NB4 (cell line): ENCODE results near the gene EPS8L1.

Source experiments
- DNase-seq: peaks from one replicate; pipeline ENCODE4 v3.0.0; 2010; ENCODE audit warnings: low read depth
- H3K4me3 ChIP-seq: one replicate; pipeline ENCODE4 v1.5.1; 2011; ENCODE audit warnings: mild to moderate bottlenecking, low read depth, low read length, moderate library complexity
- MYC ChIP-seq: IDR thresholded peaks from 2 replicates; pipeline ENCODE4 v1.6.1; 2011; ENCODE audit warnings: low read depth, low read length
- POLR2A ChIP-seq: IDR thresholded peaks from 2 replicates; pipeline ENCODE4 v1.6.1; 2011; ENCODE audit warnings: mild to moderate bottlenecking; ENCODE audit not compliant: insufficient read length; ENCODE audit errors: extremely low read depth
- TF ChIP-seq, protein P1 (sequence below): IDR thresholded peaks from one replicate; pipeline ENCODE4 v1.5.1; 2012; ENCODE audit warnings: low read depth, low read length
- TF ChIP-seq, protein P2 (sequence below): IDR thresholded peaks from 2 replicates; pipeline ENCODE4 v1.6.1; 2011; ENCODE audit warnings: low read depth, low read length

The EPS8L1 gene

DNA sequence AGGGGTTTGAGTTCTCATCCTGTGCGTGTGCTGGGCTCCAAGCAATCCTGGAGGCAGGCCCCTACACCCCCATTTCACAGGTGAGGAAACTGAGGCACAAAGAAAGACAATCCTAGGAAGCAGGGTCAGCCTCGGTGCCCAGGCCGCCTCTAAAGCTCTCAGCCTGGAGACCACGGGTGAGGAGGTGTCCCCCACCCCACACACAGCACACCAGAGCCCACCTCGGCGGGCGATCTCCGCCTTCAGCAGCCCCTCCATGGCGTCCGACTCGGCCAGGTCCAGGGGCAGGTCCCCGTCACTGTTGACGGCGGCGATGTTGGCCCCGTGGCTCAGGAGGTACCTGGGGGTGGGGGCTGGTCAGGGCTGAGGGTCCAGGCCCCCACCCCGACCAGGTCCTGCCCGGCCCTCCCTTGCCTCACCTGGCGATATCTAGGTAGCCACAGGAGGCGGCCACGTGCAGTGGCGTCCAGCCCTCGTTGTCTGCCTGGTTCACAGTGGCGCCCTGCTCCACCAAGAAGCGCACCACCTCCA, 36.6 kb downstream of the EPS8L1 start:
- no peak overlapping the region for H3K4me3 ChIP-seq
- TF ChIP-seq, protein P1, sequence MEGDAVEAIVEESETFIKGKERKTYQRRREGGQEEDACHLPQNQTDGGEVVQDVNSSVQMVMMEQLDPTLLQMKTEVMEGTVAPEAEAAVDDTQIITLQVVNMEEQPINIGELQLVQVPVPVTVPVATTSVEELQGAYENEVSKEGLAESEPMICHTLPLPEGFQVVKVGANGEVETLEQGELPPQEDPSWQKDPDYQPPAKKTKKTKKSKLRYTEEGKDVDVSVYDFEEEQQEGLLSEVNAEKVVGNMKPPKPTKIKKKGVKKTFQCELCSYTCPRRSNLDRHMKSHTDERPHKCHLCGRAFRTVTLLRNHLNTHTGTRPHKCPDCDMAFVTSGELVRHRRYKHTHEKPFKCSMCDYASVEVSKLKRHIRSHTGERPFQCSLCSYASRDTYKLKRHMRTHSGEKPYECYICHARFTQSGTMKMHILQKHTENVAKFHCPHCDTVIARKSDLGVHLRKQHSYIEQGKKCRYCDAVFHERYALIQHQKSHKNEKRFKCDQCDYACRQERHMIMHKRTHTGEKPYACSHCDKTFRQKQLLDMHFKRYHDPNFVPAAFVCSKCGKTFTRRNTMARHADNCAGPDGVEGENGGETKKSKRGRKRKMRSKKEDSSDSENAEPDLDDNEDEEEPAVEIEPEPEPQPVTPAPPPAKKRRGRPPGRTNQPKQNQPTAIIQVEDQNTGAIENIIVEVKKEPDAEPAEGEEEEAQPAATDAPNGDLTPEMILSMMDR = no peak
- no peak for TF ChIP-seq POLR2A
- TF ChIP-seq, protein P2, sequence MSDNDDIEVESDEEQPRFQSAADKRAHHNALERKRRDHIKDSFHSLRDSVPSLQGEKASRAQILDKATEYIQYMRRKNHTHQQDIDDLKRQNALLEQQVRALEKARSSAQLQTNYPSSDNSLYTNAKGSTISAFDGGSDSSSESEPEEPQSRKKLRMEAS = no peak
- TF ChIP-seq MYC = no peak
- DNase-seq = no peak

DNA sequence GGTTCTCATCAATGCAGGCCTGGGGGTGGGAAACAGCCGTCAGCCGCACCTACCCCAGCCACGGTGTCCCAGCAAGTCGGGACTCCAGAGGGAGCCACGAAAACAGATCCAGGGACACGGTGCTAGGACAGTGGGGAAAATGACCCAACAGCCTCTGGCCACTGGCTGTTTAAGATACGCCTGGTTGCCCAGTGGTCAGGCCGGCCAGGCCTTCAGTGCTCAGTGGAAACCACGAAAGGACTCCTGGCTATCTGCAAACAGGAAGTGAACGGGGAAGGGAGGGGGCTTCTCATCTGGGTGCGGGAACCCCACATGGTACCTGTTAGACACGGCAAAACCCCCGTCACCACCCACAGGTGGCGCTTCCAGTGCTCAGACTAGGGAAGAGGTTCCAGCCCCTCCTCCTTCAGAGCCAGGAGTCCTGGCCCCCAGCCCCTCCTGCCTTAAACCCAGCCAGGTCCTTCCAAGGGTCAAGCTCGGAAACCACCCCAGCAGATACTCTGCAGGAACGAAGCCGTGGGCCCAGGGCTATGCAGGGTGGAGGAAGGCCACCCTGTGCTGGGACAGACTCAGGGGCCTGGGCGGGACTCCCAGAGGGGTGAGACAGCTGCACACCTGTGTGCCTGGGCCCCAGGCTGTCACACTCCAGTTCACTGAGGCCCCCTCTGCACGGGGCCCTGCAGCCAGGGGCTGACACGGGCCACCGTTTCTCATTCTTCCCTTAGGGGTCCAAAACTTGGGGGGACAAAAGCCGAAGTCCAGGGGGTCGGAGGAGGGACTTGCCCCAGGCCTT, 37.3 kb downstream of the EPS8L1 start:
- TF ChIP-seq, protein P2 = no peak
- TF ChIP-seq, protein P1 = no peak
- TF ChIP-seq MYC (no peak), POLR2A (no peak)
- no peak overlapping the region for H3K4me3 ChIP-seq
- no peak for DNase-seq

DNA sequence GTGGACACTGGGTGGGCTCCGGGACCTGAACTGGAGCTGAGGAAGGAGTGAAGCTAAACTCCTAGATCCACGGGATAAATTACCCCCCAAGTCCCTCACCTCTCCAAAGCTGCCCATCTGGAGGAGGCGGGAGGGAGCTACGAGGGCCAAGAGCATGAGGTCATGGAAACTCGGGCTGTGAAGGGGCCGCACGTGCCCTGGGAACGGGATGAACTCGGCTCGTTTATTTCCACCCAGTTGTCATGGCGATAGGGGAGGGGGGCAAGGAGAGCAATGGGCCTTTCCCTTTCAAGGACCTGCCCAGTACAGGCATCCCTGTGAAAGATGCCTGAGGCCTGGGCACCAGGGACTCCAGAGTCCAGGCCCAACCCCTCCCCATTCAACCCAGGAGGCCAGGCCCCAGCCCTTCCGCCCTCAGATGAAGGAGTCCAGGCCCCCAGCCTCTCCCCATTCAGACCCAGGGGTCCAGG, 37.9 kb downstream of the EPS8L1 start:
- no peak for DNase-seq
- TF ChIP-seq MYC (no peak), POLR2A (no peak)
- TF ChIP-seq, protein P1 = no peak
- TF ChIP-seq, protein P2 = no peak
- H3K4me3 ChIP-seq = no peak overlapping the region

DNA sequence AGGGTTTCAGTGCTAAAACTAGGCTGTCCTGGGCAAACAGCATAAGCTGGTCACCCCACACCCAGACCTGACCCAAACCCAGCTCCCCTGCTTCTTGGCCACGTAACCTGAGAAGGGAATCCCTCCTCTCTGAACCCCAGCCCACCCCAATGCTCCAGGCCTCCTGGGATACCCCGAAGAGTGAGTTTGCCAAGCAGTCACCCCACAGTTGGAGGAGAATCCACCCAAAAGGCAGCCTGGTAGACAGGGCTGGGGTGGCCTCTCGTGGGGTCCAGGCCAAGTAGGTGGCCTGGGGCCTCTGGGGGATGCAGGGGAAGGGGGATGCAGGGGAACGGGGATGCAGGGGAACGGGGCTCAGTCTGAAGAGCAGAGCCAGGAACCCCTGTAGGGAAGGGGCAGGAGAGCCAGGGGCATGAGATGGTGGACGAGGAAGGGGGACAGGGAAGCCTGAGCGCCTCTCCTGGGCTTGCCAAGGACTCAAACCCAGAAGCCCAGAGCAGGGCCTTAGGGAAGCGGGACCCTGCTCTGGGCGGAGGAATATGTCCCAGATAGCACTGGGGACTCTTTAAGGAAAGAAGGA, 39.0 kb downstream of the EPS8L1 start:
- DNase-seq = no peak
- TF ChIP-seq, protein P2 = no peak
- TF ChIP-seq MYC (no peak), POLR2A (no peak)
- TF ChIP-seq, protein P1 = no peak
- no peak overlapping the region for H3K4me3 ChIP-seq

DNA sequence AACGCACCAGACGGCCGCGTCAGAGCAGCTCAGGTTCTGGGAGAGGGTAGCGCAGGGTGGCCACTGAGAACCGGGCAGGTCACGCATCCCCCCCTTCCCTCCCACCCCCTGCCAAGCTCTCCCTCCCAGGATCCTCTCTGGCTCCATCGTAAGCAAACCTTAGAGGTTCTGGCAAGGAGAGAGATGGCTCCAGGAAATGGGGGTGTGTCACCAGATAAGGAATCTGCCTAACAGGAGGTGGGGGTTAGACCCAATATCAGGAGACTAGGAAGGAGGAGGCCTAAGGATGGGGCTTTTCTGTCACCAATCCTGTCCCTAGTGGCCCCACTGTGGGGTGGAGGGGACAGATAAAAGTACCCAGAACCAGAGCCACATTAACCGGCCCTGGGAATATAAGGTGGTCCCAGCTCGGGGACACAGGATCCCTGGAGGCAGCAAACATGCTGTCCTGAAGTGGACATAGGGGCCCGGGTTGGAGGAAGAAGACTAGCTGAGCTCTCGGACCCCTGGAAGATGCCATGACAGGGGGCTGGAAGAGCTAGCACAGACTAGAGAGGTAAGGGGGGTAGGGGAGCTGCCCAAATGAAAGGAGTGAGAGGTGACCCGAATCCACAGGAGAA, 39.9 kb downstream of the EPS8L1 start:
- DNase-seq = no peak
- H3K4me3 ChIP-seq = peak overlapping the region; percentile 82
- TF ChIP-seq, protein P2 = no peak
- TF ChIP-seq, protein P1 = no peak
- TF ChIP-seq MYC (no peak), POLR2A (no peak)
